OCI-LY7 (cell line): ENCODE measurements around the gene RARA. TPM values are rescaled to one million over a fixed set of nuclear protein-coding genes. Genes with fewer than 3 reads are reported as not detected.
"Not testable (repeated sequence)": the region's sequence is repeated elsewhere in the genome, so short reads cannot be mapped to it uniquely, and the experiment has no call there.

Experiments
- BruUV-seq: library from RNA; stranded (reverse); fragments of 400-500 nt; replicated peaks from 2 replicates; lab custom pipeline; 2021; lab: Mats Ljungman, UMichigan
- CTCF ChIA-PET: fragments of 300-600 bp; sonication (Branson Sonifier 250); formaldehyde crosslinking; loops from one replicate; lab custom pipeline; 2022; ENCODE audit warnings: antibody characterized with exemption; ENCODE audit not compliant: unreplicated experiment; lab: Charles Lee
- POLR2A ChIA-PET: fragments of 300-600 bp; sonication (Branson Sonifier 250); formaldehyde crosslinking; loops from one replicate; lab custom pipeline; 2022; ENCODE audit warnings: antibody characterized with exemption; lab: Charles Lee
- DNase-seq: peaks from one replicate; pipeline ENCODE4 v3.0.0-alpha.2; 2015; ENCODE audit warnings: low spot score
- H2AFZ ChIP-seq: fragments of 200-600 bp; sonication (generic), shearing (Covaris generic); 2 replicates; pipeline ENCODE4 v1.6.1; 2014; ENCODE audit warnings: mild to moderate bottlenecking, antibody characterized with exemption, low read length, moderate library complexity
- H3K27ac ChIP-seq: fragments of 200-600 bp; sonication (generic); 2 replicates; pipeline ENCODE4 v1.5.1; 2014; ENCODE audit warnings: mixed run types, low read depth, mild to moderate bottlenecking, moderate library complexity, low read length, inconsistent platforms; ENCODE audit not compliant: poor library complexity, severe bottlenecking
- H3K36me3 ChIP-seq: fragments of 200-600 bp; sonication (generic); 2 replicates; pipeline ENCODE4 v1.6.1; 2014; ENCODE audit warnings: mild to moderate bottlenecking, antibody characterized with exemption, low read length, moderate library complexity, mixed read lengths; ENCODE audit not compliant: insufficient read depth
- H3K4me1 ChIP-seq: fragments of 200-600 bp; sonication (generic); 2 replicates; pipeline ENCODE4 v1.5.1; 2014; ENCODE audit warnings: mild to moderate bottlenecking, low read length; ENCODE audit not compliant: insufficient read depth, poor library complexity, severe bottlenecking
- H3K4me2 ChIP-seq: fragments of 200-600 bp; sonication (generic); 2 replicates; pipeline ENCODE4 v1.6.1; 2014; ENCODE audit warnings: mild to moderate bottlenecking, low read length
- H3K4me3 ChIP-seq: fragments of 200-600 bp; sonication (generic); 2 replicates; pipeline ENCODE4 v1.5.1; 2014; ENCODE audit warnings: mild to moderate bottlenecking, low read depth, low read length; ENCODE audit not compliant: poor library complexity, severe bottlenecking
- H3K79me2 ChIP-seq: fragments of 200-600 bp; sonication (generic); 2 replicates; pipeline ENCODE4 v1.6.1; 2016; ENCODE audit warnings: low read depth, mild to moderate bottlenecking, low read length, moderate library complexity, mixed read lengths; ENCODE audit not compliant: insufficient read depth
- H3K9me2 ChIP-seq: fragments of 200-600 bp; sonication (generic); 2 replicates; pipeline ENCODE4 v1.6.1; 2016; ENCODE audit warnings: mild to moderate bottlenecking, low read length, mixed read lengths; ENCODE audit not compliant: insufficient read depth
- H3K9me3 ChIP-seq: fragments of 200-600 bp; sonication (generic); 2 replicates; pipeline ENCODE4 v1.6.1; 2014; ENCODE audit warnings: mild to moderate bottlenecking, mixed run types, low read length, mixed read lengths
- H4K20me1 ChIP-seq: fragments of 200-600 bp; sonication (generic); 2 replicates; pipeline ENCODE4 v1.6.1; 2014; ENCODE audit warnings: mild to moderate bottlenecking, antibody characterized with exemption, low read length, moderate library complexity, mixed read lengths; ENCODE audit not compliant: insufficient read depth
- EZH2phosphoT487 ChIP-seq: fragments of 200-600 bp; sonication (generic); IDR thresholded peaks from 2 replicates; pipeline ENCODE4 v1.6.1; 2018; ENCODE audit warnings: low read depth, borderline replicate concordance, mild to moderate bottlenecking, mixed run types, antibody characterized with exemption, low read length, moderate library complexity, mixed read lengths
- intact Hi-C: fragments of 100-400 bp; cut with micrococcal nuclease; formaldehyde crosslinking; loops from one replicate; pipeline ENCODE4 v1.10.0; 2022; ENCODE audit not compliant: unreplicated experiment
- total RNA-seq, 2 experiments: library from RNA; depleted of rRNA in 1 of 2; stranded (reverse); fragments of >200 nt in 1 of 2; shearing (Covaris generic) in 1 of 2; gene quantifications; 2 replicates each; pipeline ENCODE4 v1.2.3, GENCODE V29; 2014 to 2022
- TF ChIP-seq, protein P1 (sequence below): fragments of 200-600 bp; sonication (generic); conservative IDR thresholded peaks from 2 replicates; pipeline ENCODE4 v1.5.1; 2014; ENCODE audit warnings: mild to moderate bottlenecking, antibody characterized with exemption, low read length, moderate library complexity, mixed read lengths

RARA gene
- total RNA-seq, 2 experiments from 2014 or later = 3.1 to 8.6 TPM

DNA sequence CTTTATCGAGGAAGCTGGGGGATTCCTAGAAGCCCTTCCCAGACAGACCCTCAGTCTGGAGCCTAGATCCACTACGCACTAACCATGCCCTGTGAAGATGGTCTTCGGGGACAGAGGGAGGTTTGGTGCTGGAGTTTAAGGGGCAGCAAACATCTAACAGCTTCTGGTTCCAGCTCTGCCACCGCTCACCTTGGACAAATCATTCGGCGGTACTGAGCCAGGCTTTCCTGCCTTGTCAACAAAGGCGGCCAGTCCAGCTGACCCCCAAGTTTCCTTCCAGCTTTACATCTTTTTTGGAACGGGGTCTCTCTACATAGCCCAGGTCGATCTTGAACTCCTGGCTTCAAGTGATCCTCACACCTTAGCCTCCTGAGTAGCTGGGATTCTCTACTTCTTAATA is 55.9 kb downstream of the RARA start:
- Histone ChIP-seq H4K20me1 (no peaks in the 10 kb centered on the region), H2AFZ (no peak overlapping the region), H3K27ac (no peak overlapping the region), H3K9me2 (no peaks in the 10 kb centered on the region), H3K9me3 (no peaks in the 10 kb centered on the region), H3K79me2 (no peaks in the 10 kb centered on the region), H3K4me3 (no peak overlapping the region), H3K36me3 (no peaks in the 10 kb centered on the region), H3K4me2 (no peak overlapping the region), H3K4me1 (no peaks in the 10 kb centered on the region)
- ChIA-PET POLR2A (interaction anchor here (0.6 to 1.2 kb wide), 3 partner anchors 36 to 54 kb away, joined by 3 to 9 read pairs (median 3); no protein-coding TSS in a partner anchor), CTCF (no interaction called here)
- TF ChIP-seq EZH2phosphoT487 = no peak
- TF ChIP-seq, protein P1, sequence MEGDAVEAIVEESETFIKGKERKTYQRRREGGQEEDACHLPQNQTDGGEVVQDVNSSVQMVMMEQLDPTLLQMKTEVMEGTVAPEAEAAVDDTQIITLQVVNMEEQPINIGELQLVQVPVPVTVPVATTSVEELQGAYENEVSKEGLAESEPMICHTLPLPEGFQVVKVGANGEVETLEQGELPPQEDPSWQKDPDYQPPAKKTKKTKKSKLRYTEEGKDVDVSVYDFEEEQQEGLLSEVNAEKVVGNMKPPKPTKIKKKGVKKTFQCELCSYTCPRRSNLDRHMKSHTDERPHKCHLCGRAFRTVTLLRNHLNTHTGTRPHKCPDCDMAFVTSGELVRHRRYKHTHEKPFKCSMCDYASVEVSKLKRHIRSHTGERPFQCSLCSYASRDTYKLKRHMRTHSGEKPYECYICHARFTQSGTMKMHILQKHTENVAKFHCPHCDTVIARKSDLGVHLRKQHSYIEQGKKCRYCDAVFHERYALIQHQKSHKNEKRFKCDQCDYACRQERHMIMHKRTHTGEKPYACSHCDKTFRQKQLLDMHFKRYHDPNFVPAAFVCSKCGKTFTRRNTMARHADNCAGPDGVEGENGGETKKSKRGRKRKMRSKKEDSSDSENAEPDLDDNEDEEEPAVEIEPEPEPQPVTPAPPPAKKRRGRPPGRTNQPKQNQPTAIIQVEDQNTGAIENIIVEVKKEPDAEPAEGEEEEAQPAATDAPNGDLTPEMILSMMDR = no peak
- BruUV-seq = no TSS peak
- no peak for DNase-seq
- intact Hi-C loops = no loop called here

GRCh38 chr17:40366076-40366860 is 57.3 kb downstream of the RARA start:
- BruUV-seq = no TSS peak
- H2AFZ ChIP-seq = no peak overlapping the region
- H4K20me1 ChIP-seq = no peaks in the 10 kb centered on the region
- TF ChIP-seq, protein P1 = no peak
- TF ChIP-seq EZH2phosphoT487 = no peak
- no peaks in the 10 kb centered on the region for H3K9me3 ChIP-seq
- ChIA-PET CTCF (no interaction called here), POLR2A (no interaction called here)
- H3K4me3 ChIP-seq = no peak overlapping the region
- H3K79me2 ChIP-seq = no peaks in the 10 kb centered on the region
- intact Hi-C loops = no loop called here
- no peaks in the 10 kb centered on the region for H3K4me1 ChIP-seq
- H3K36me3 ChIP-seq = no peaks in the 10 kb centered on the region
- H3K9me2 ChIP-seq = no peaks in the 10 kb centered on the region
- H3K4me2 ChIP-seq = no peak overlapping the region
- H3K27ac ChIP-seq = no peak overlapping the region
- no peak for DNase-seq

DNA sequence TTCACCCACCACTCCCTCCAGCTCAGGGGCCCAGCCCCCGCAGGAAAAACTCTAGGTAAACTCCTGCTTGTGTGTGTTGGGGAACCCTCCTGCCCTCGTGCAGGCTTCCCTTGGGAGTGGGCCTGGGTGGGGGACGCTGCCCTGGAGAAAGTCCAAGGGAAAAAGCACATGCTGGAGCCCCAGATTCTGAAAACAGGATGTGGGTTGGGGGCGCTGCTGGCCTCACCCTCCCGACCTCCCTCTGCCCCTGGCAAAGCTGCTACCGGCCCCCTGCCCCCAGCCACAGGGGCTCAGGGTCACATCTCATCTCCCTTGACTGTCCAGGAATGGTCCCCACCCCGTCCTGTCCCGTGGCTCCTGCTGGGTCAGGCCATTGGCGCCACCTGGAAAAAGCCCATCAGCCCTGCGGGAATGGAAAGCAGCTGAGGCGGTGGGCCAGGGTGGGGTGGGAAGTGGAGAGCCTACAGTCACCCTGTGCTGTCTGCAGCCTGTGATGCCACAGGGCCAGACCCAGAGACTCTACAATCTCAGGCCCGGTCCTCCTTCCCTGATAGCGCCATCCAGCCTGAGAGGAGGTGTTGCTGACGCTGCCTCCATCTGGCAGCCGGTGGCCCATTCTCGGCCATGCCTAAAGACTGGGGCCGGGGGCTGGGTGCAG is 58.0 kb downstream of the RARA start:
- DNase-seq = no peak
- ChIA-PET POLR2A (no interaction called here), CTCF (no interaction called here)
- Histone ChIP-seq H3K27ac (no peak overlapping the region), H3K4me3 (no peak overlapping the region), H3K4me1 (no peaks in the 10 kb centered on the region), H3K79me2 (no peaks in the 10 kb centered on the region), H4K20me1 (no peaks in the 10 kb centered on the region), H3K9me2 (no peaks in the 10 kb centered on the region), H3K9me3 (no peaks in the 10 kb centered on the region), H2AFZ (no peak overlapping the region), H3K4me2 (no peak overlapping the region), H3K36me3 (no peaks in the 10 kb centered on the region)
- intact Hi-C loops = no loop called here
- no TSS peak for BruUV-seq
- TF ChIP-seq, protein P1 = no peak

DNA sequence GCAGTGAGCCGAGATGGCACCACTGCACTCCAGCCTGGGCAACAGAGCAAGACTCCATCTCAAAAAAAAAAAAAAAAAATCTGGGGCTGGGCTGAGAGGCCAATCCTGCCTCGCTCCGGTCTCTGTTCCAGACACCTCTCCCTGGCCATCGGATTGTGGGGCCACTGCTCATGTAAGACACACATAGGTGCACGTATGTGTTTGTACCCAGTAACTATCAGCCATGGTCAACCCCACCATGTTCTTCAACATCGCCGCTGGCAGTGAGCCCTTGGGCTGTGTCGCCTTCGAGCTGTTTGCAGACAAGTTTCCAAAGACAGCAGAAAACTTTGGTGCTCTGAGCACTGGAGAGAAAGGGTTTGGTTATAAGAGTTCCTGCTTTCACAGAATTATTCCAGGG is 58.7 kb downstream of the RARA start:
- H2AFZ ChIP-seq, intact Hi-C loops, H3K4me1 ChIP-seq, CTCF ChIA-PET, POLR2A ChIA-PET, BruUV-seq, H4K20me1 ChIP-seq, H3K79me2 ChIP-seq, H3K9me3 ChIP-seq, H3K4me3 ChIP-seq, H3K27ac ChIP-seq, H3K9me2 ChIP-seq, H3K4me2 ChIP-seq, H3K36me3 ChIP-seq, DNase-seq: not testable (repeated sequence)
